Muscle of back (tissue), 11 donors: Measurements from ENCODE around the gene BTRC. TPM values are rescaled to one million over a fixed set of nuclear protein-coding genes. Genes with fewer than 3 reads are reported as not detected.
"Not testable (repeated sequence)": the region's sequence is repeated elsewhere in the genome, so short reads cannot be mapped to it uniquely, and the experiment has no call there.

Experiments
- DNase-seq, 3 donors: peaks; one replicate each; pipeline versions ENCODE4 v3.0.0 to v3.0.0-alpha.2; 2013
- polyA plus RNA-seq, 10 donors: library from polyadenylated mRNA; unstranded; fragments of 120-200 nt; gene quantifications; one replicate each; pipeline ENCODE4 v1.2.1, GENCODE V29; 2013; ENCODE audit not compliant: insufficient read length in 10 of 10

BTRC gene
- polyA plus RNA-seq, 10 donors = 18.3 to 36.6 (median 23.1) TPM

DNA sequence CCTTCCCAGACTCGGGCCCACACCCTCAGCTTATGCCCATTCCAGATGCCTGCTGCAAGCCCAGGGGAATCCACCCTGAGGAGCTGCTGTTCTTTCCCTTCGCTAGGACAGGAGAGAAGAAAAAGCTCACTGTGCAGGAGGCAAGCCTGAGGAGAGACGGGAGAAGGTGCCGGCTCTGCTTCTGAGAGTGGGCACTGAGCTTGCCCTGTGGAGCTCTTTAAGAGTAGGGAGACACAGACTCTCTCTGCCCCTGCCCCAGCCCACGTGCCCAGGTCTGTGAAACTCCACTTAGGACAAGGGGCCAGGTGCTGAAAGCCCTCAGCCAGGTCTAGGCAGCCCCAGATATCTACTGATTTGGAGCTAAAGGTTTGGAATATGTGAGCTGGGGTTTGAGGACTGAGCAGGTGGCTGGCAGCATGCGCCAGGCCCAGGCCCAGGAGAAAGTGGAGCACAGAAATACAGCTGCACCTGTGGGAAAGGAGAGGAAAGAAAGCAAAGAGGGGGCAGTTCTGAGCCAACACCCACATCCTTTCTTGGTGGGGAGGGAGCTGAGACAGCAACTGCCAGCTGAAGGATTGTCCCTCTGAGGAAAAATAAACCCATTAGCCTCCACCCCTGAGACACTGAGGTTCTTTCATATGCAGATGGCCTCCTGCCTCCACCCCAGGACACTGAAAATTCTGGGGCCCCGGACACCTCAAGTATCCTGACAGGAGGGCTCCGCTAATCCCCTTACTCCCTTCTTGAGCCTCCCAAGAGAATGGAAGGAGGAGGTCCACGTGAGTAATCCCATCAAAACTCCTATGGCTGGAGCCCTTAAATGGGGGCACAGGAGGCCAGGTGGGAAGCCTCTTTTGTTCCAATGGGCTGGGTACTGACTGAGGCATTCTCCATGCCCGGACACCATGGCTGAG lies 226.8 kb downstream of the BTRC start:
- no peak for DNase-seq

DNA sequence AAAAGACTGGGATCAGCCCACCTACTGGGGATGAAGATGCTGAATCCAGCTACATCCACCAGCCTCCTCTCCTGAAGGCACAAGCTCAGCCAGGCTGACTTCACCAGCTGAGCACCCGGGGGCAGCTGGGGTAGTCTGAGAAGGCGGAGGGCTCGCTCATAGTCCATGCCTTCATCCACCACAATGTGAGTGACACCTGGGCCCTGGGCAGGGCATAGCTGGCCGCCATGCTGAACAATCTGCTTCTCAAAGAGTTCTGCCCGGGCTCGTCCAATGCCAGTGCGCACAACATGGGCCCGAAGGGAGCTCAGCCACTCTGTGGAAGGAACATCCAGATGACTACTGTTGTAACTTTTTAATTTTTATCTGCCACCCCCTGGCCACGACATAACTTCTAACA lies 231.9 kb downstream of the BTRC start:
- no peak for DNase-seq

DNA sequence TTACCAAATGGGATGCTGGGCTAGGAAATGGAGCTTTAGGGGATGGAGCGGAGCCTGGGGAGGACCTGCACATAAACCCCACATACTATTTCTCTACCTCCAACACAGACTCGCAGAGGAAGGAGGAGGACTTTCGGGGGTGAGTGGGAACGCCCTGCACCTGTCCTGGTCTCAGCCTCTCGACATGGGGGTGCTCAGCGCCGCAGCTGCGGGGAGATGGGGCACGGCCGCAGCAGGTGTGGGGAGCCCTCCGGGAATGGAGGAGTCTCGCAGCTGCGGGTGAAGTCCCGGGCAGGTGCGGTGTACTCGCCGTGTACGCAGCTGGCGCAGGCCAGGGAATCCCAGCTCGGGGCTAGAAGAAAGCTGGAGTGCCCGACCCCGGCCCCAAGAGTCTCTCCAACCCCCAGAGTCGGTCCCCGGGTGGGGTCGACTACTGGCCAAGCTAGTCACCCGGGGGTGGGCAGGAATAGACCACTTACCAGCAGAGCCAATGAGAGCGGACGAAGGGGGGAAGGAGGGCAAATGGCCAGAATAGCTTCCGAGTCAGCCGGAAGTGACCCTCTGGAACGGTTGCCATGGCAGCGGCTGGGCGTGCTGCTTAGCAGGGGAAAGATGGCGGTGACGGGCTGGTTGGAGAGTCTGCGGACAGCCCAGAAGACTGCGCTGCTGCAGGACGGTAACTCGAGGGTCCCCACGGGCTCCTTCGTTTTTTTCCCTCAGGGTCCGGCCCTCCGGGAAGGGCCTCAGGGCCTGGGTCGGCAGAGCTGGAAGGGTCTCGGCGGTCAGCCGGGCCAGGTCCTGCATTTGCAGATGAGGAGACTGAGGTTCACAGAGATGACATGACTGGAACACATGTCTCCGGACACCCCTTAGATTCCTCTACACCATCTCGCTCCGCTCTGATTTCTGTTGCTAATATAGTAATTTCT lies 234.0 kb downstream of the BTRC start, which contains the start of the genes DPCD and POLL:
Gene DPCD (plus strand): TSS at position 597 of the 929 bp plus-strand sequence. CDS start 16 bp downstream, at position 613.
Gene POLL (minus strand): TSS at position 533 of the 929 bp plus-strand sequence. CDS start 897 bp downstream, outside the sequence.
- DNase-seq = peak; percentile 96 to 99 (median 97)

DNA sequence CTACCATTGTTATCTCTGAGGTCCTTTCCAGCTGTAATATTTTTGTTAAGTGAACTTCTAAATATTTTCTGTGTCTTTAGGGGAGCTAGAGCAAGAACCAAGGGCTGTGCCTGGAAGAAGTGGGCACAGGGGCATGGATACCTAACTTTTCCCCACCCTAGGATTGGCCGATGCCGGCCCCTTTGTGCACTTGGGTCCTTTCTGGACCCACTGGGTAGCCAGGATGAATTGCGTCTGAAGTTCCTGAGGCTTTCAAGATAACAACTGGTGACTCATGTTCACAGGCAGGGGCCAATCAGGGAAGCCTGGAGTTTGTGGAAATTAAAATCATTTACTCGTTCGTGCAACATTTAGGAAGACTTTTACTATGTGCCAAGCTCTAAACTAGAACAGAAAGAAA lies 234.9 kb downstream of the BTRC start:
- DNase-seq = no peak

DNA sequence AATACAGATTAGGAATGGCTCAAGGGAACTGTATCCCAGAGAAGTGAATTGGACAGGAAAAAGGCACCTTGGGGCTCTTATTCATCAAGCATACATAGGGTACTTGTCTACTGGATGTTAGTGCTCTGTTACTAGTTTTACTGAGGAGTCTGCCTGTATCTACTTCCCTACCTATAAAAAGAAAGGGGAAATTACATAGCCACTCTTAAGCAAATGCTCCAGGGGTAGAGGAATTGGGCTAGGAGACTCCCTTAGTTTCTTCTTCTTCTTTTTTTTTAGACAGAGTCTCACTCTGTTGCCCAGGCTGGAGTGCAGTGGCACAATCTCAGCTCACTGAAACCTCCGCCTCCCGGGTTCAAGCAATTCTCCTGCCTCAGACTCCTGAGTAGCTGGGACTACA lies 239.4 kb downstream of the BTRC start:
- DNase-seq = not testable (repeated sequence)

DNA sequence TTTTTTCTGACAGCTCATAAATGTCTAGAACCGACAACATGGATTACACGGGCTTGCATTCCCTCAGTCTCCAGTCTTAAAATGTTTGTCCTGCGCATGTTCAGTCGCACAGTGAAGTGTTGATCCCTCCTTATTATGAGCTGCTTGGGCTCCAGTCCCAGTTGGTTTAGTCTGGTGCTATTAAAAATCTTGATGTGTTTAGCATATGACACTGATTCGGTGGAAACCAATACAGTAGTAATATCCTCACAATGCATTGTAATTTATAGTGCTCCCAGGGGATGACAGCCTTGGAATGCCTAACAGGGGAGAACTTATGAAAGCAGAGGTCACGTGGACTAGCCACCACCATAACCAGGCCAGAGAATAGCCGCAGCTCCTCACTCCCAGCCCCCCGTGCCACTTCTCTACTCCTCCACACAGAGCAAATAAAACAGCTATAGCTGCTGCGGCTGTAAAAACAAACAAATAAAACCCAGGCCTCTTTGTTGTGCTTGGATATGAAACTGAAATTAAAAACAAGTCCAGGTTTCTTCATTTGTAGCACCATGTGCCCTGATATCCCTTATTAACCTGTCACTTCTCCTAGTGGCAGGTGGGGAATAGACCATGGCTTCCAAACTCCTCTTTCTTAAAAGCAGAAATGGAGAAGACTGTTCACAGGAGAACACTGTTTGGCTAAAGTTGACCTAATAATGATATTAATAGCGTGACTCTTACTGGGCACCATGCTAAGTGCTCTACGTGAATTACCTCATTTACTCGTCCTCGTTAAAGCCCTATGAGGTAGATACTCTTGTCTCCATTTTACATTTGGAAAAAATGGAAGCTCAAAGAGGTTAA lies 241.8 kb downstream of the BTRC start:
- DNase-seq = peak in 1 of 3 donors; percentile 42

DNA sequence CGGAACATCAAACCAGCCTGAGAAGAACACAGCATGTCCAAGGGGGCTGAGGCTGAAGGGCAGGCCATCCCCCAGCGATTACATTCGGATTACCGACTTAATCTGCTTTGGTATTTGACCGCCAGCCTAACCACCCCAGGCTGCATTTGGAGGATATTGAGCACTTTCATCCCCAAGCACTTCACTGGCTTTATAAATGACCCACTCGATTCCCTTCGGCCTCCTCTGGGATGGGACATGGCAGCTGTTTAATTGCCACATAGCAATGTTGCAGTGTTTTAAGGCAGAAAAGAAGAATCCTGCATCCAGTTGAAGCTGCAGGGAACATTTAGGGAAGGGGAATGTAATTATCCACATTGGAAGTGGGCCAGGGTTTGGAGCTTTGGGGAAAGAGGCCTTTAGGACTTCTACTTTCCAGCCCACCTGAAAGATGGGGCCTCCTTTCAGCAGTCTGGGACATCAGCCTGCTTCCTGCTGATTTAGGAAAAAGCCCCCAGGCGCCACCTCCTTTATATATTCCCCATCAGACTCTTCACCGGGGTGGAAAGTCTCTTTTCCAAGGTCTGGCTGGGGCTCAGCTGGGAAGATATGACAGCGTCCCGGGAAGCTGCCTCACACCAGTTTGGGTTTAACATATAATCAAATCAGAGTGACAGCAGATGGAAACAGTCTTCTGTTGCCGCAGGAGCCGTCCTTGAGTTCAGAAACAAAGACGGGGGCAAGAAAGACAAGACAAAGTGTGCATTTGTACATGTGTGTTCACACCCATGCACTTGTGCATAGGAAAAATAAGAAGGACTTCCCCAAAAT lies 243.3 kb downstream of the BTRC start:
- DNase-seq = no peak

DNA sequence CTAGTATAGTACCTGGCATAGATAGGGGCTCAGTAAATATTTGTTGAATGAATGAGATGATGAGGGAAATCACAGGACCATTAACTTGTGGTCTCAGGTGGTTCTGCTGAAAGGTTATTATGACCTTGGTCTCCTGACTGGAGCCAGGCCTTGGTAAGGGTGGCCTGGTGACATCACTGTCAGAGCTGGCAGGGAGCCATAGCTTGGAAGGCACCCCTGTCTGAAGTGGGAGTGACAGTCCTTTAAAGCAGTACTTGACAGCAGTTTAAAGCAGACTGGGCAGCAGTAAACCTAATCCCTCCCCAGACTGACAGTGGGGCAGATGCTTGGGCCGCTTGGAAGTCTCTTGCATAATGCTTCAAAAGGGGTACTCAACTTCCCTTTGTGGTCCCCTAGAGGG lies 247.6 kb downstream of the BTRC start:
- DNase-seq = no peak

DNA sequence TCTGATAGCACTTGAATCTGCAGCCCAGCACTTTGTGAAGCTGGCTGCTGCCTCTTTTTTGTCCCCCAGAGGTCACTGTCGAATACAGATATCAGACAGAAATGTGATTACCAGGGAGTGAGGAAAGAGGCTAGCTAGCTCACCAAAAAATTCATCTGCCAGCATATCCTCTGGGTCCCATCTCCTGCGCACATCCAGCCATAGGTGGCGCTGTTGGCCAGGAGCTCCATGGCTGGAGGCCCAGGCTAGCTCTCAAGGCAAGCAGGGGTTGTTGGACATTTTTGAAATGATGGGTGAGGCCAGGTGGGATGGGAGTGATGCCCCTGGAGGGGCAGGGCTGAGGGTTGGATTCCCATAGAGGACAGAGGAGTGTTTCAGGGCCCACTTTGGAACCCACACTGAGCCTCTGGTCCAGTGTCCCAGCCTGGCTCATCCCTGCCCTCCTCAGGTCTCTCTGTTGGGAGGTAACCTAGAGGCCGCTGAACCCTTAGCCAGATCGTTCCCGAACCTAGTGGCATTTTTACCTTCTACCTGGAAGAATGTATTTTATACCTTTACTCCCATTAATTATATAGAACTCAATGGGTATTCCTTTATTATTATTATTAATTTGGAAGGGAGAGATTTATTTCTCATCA lies 248.9 kb downstream of the BTRC start:
- DNase-seq = peak; percentile 50 to 79 (median 70)

Other genes starting within 250 kb of the BTRC start
- gene TLX1, start 222.9 kb upstream of the BTRC start, polyA plus RNA-seq = not detected
- 1 to 10 TPM; 1.1 to 9.5 (median 2.2) TPM for gene LBX1, start 124.7 kb upstream of the BTRC start, polyA plus RNA-seq
- 10 to 100 TPM; 19.4 to 30.3 (median 24.2) TPM for gene POLL, start 234.1 kb downstream of the BTRC start, polyA plus RNA-seq
- gene DPCD, start 234.2 kb downstream of the BTRC start, polyA plus RNA-seq = 10 to 100 TPM; 11.7 to 22.8 (median 15.4) TPM